Nephron progenitor cell (in vitro differentiated cells): Measurements from ENCODE around the gene ANKZF1.

Source experiments
- DNase-seq: peaks from one replicate; pipeline ENCODE4 v3.0.0; 2021
- H3K27ac Mint-ChIP-seq: 2 replicates; pipeline ENCODE4 v1.8.0; 2021; ENCODE audit warnings: mild to moderate bottlenecking, moderate library complexity, mixed read lengths
- H3K27me3 Mint-ChIP-seq: 2 replicates; pipeline ENCODE4 v1.8.0; 2021; ENCODE audit warnings: mild to moderate bottlenecking, low read depth, mixed read lengths; ENCODE audit not compliant: poor library complexity
- H3K36me3 Mint-ChIP-seq: 2 replicates; pipeline ENCODE4 v1.8.0; 2021; ENCODE audit warnings: low read depth, mixed read lengths
- H3K4me1 Mint-ChIP-seq: 2 replicates; pipeline ENCODE4 v1.8.0; 2021; ENCODE audit warnings: mixed read lengths
- H3K4me3 Mint-ChIP-seq: 2 replicates; pipeline ENCODE4 v1.8.0; 2021; ENCODE audit warnings: mild to moderate bottlenecking, moderate library complexity, mixed read lengths
- H3K9me3 Mint-ChIP-seq: 2 replicates; pipeline ENCODE4 v1.8.0; 2021; ENCODE audit warnings: mild to moderate bottlenecking, moderate library complexity, mixed read lengths
- TF ChIP-seq, protein P1 (sequence below): fragments of 200-600 bp; sonication (generic); IDR thresholded peaks from 2 replicates; pipeline ENCODE4 v1.5.0; 2021; ENCODE audit warnings: antibody characterized with exemption

ANKZF1 gene, protein sequence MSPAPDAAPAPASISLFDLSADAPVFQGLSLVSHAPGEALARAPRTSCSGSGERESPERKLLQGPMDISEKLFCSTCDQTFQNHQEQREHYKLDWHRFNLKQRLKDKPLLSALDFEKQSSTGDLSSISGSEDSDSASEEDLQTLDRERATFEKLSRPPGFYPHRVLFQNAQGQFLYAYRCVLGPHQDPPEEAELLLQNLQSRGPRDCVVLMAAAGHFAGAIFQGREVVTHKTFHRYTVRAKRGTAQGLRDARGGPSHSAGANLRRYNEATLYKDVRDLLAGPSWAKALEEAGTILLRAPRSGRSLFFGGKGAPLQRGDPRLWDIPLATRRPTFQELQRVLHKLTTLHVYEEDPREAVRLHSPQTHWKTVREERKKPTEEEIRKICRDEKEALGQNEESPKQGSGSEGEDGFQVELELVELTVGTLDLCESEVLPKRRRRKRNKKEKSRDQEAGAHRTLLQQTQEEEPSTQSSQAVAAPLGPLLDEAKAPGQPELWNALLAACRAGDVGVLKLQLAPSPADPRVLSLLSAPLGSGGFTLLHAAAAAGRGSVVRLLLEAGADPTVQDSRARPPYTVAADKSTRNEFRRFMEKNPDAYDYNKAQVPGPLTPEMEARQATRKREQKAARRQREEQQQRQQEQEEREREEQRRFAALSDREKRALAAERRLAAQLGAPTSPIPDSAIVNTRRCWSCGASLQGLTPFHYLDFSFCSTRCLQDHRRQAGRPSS

DNA sequence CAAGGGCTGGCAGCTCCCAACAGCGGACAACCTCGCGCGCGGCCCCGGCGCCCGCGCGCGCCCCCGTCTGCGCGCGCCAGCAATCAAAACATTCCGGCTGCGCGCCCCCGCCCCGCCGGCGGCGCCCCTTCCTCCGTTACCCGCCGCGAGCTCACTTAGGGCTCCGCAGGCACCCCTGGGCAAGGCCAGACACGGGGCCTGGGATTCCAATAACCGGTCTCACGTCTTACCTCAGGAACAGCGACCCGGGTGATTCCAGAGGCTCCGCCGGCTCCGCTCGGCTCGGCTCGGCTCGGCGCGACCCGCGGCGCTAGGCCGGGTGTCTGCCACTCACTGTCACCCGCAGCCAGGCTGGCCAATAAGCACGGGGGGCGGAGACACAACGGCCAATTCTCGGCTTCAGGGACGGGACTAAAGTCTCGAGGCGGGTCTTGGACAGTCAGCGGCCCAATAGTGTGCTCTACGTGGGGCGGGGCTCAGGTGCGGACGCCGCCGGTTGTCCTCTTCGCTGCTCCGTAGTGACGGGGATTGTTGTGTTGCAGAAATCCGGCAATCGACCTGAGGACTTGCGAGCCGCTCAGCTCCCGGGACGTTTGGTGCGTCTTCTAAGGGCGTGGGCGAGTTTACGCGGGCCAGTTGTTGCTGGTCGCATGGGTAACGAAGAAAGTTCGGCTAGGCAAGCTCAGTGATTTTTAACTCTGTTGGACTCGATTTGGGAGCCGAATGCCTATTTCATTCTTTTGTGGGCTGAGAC is at the start of gene ANKZF1, which contains the start of gene ATG9A:
TSS of gene ANKZF1 (plus strand) at position 502 of the 754 bp plus-strand sequence. CDS start 452 bp downstream, outside the sequence.
TSS of gene ATG9A (minus strand) at position 332 of the 754 bp plus-strand sequence. CDS start 1,612 bp downstream, outside the sequence.
- DNase-seq: peak; percentile 97
- Mint-ChIP-seq H3K27me3 (peaks cover 7% of the 10 kb centered on the region), H3K27ac (peak within 1 kb of the TSS; percentile 99), H3K4me3 (peak within 1 kb of the TSS; percentile 96), H3K4me1 (peaks cover 41% of the 10 kb centered on the region), H3K9me3 (no peaks in the 10 kb centered on the region), H3K36me3 (peaks cover 50% of the 10 kb centered on the region)
- TF ChIP-seq, protein P1, sequence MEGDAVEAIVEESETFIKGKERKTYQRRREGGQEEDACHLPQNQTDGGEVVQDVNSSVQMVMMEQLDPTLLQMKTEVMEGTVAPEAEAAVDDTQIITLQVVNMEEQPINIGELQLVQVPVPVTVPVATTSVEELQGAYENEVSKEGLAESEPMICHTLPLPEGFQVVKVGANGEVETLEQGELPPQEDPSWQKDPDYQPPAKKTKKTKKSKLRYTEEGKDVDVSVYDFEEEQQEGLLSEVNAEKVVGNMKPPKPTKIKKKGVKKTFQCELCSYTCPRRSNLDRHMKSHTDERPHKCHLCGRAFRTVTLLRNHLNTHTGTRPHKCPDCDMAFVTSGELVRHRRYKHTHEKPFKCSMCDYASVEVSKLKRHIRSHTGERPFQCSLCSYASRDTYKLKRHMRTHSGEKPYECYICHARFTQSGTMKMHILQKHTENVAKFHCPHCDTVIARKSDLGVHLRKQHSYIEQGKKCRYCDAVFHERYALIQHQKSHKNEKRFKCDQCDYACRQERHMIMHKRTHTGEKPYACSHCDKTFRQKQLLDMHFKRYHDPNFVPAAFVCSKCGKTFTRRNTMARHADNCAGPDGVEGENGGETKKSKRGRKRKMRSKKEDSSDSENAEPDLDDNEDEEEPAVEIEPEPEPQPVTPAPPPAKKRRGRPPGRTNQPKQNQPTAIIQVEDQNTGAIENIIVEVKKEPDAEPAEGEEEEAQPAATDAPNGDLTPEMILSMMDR: no peak

DNA sequence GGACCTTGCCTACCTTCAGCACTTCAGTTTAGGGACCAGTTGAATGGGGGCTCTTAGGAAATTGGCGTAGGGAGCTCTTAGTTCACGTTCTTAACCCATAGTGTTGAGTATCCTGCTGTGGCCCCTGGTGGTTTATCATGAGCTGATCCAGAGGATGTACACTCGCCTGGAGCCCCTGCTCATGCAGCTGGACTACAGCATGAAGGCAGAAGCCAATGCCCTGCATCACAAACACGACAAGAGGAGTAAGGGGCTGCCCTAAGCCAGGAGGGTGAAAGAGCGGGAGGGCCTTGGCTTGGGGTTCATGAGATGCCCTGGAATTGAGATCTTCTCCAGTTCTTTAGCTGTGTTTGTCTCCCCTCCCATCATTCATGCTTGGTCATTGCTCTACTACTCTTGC is 48.6 kb upstream of the ANKZF1 start:
- Mint-ChIP-seq H3K4me3 (peak overlapping the region; percentile 52), H3K36me3 (peaks cover 38% of the 10 kb centered on the region), H3K9me3 (no peaks in the 10 kb centered on the region), H3K4me1 (peaks cover 23% of the 10 kb centered on the region), H3K27ac (no peak overlapping the region), H3K27me3 (peaks cover 3% of the 10 kb centered on the region)
- TF ChIP-seq, protein P1: no peak
- no peak for DNase-seq

DNA sequence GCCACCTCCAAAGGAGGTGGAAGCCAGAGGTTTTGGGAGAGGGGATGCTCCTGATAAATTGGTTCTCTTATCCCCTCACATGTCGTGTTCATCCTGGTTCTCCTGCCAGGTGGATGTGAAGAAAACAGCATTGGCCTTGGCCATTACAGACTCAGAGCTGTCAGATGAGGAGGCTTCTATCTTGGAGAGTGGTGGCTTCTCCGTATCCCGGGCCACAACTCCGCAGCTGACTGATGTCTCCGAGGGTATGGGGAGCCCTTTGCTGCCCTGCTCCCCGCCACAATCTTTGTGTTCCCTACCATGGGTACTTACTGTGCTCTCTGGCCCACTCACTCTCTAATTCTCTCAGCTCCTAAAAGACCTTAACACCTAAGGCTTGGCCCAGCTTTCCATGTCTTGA is 48.1 kb upstream of the ANKZF1 start:
- TF ChIP-seq, protein P1: no peak
- Mint-ChIP-seq H3K4me1 (peaks cover 20% of the 10 kb centered on the region), H3K36me3 (peaks cover 38% of the 10 kb centered on the region), H3K27me3 (peaks cover 3% of the 10 kb centered on the region), H3K4me3 (peak overlapping the region; percentile 12), H3K27ac (no peak overlapping the region), H3K9me3 (no peaks in the 10 kb centered on the region)
- DNase-seq: no peak

DNA sequence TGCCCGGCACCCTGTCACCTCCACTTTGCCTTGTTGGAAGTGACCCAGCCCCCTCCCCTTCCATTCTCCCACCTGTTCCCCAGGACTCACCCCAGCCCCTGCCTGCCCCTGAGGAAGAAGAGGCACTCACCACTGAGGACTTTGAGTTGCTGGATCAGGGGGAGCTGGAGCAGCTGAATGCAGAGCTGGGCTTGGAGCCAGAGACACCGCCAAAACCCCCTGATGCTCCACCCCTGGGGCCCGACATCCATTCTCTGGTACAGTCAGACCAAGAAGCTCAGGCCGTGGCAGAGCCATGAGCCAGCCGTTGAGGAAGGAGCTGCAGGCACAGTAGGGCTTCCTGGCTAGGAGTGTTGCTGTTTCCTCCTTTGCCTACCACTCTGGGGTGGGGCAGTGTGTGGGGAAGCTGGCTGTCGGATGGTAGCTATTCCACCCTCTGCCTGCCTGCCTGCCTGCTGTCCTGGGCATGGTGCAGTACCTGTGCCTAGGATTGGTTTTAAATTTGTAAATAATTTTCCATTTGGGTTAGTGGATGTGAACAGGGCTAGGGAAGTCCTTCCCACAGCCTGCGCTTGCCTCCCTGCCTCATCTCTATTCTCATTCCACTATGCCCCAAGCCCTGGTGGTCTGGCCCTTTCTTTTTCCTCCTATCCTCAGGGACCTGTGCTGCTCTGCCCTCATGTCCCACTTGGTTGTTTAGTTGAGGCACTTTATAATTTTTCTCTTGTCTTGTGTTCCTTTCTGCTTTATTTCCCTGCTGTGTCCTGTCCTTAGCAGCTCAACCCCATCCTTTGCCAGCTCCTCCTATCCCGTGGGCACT is 47.1 kb upstream of the ANKZF1 start:
- H3K27ac Mint-ChIP-seq: no peak overlapping the region
- TF ChIP-seq, protein P1: no peak
- H3K27me3 Mint-ChIP-seq: peaks cover 5% of the 10 kb centered on the region
- H3K9me3 Mint-ChIP-seq: no peaks in the 10 kb centered on the region
- H3K36me3 Mint-ChIP-seq: peaks cover 38% of the 10 kb centered on the region
- no peak for DNase-seq
- H3K4me3 Mint-ChIP-seq: no peak overlapping the region
- H3K4me1 Mint-ChIP-seq: peaks cover 14% of the 10 kb centered on the region

DNA sequence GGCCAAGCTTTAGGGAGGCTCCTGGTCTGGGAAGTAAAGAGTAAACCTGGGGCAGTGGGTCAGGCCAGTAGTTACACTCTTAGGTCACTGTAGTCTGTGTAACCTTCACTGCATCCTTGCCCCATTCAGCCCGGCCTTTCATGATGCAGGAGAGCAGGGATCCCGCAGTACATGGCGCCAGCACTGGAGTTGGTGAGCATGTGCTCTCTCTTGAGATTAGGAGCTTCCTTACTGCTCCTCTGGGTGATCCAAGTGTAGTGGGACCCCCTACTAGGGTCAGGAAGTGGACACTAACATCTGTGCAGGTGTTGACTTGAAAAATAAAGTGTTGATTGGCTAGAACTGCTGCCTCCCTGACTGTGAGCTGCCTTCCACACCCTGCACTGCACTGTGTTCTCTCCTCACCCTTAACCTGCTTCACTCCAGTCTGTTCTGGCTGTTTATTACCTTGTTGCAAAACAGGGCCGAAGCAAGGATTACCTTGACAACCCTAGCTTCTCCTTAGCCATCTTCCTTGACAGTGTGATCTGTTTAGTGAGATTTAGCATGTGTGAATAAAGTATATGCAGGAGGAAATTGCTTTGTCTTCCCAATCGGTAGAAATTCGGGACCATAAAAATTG is 46.3 kb upstream of the ANKZF1 start:
- Mint-ChIP-seq H3K36me3 (peaks cover 38% of the 10 kb centered on the region), H3K27ac (no peak overlapping the region), H3K4me3 (no peak overlapping the region), H3K4me1 (peaks cover 12% of the 10 kb centered on the region), H3K27me3 (peaks cover 8% of the 10 kb centered on the region), H3K9me3 (no peaks in the 10 kb centered on the region)
- no peak for DNase-seq
- TF ChIP-seq, protein P1: no peak
